GM13976 (cell line): ENCODE data around the gene ARHGAP32.
"Not testable (repeated sequence)": the region's sequence is repeated elsewhere in the genome, so short reads cannot be mapped to it uniquely, and the experiment has no call there.

ENCODE experiments used
- DNase-seq: peaks from one replicate; pipeline ENCODE4 v3.0.0; 2012; ENCODE audit warnings: low spot score
- CTCF ChIP-seq: IDR thresholded peaks from 2 replicates; pipeline ENCODE4 v1.5.1; 2012; ENCODE audit warnings: borderline replicate concordance, mild to moderate bottlenecking; ENCODE audit not compliant: insufficient read depth; ENCODE audit errors: extremely low read depth, missing control alignments, control extremely low read depth
- in situ Hi-C: fragments of 300-500 bp; cut with MboI; formaldehyde crosslinking; loops from one replicate; pipeline ENCODE4 v1.12.0; 2022; ENCODE audit warnings: low sequenced_read_pairs, mixed read lengths, inconsistent platforms; ENCODE audit not compliant: unreplicated experiment

ARHGAP32 gene

GRCh38 chr11:129145276-129145675 is 46.8 kb downstream of the ARHGAP32 start:
- in situ Hi-C loops, result no loop called here
- no peak for DNase-seq
- TF ChIP-seq CTCF, result no peak

GRCh38 chr11:129144256-129144655 is 47.9 kb downstream of the ARHGAP32 start:
- no peak for DNase-seq
- TF ChIP-seq CTCF, result no peak
- in situ Hi-C loops, result no loop called here

GRCh38 chr11:129143335-129143734 is 48.8 kb downstream of the ARHGAP32 start:
- no peak for DNase-seq
- TF ChIP-seq CTCF, result no peak
- in situ Hi-C loops, result no loop called here

GRCh38 chr11:129141748-129142523 is 50.2 kb downstream of the ARHGAP32 start:
- DNase-seq, result no peak
- in situ Hi-C loops, result no loop called here
- no peak for TF ChIP-seq CTCF

- no peak for TF ChIP-seq CTCF
- no peak for DNase-seq
- in situ Hi-C loops, result no loop called here
These were observed 60.8 kb downstream of the ARHGAP32 start for GRCh38 chr11:129131316-129131715.

GRCh38 chr11:129128881-129129620 is 63.1 kb downstream of the ARHGAP32 start:
- in situ Hi-C loops, DNase-seq: not testable (repeated sequence)

GRCh38 chr11:129119036-129119435 is 73.1 kb downstream of the ARHGAP32 start:
- TF ChIP-seq CTCF, result no peak
- DNase-seq, result no peak
- in situ Hi-C loops, result loop anchor here (25.0 kb wide), 1 partner anchor 193 kb away; no protein-coding TSS in a partner anchor
